Neural progenitor cell (in vitro differentiated cells): ENCODE data around the gene FLT3LG. TPM values are rescaled to one million over a fixed set of nuclear protein-coding genes. Genes with fewer than 3 reads are reported as not detected.

ENCODE experiments used
- DNase-seq: peaks from one replicate; pipeline ENCODE4 v3.0.0-alpha.2; 2016; ENCODE audit warnings: low spot score
- H2AFZ ChIP-seq: fragments of 200-600 bp; sonication (generic); replicated peaks from 2 replicates; pipeline ENCODE4 v1.6.1; 2016; ENCODE audit warnings: antibody characterized with exemption
- H3F3A ChIP-seq: fragments of 200-600 bp; sonication (generic); 2 replicates; pipeline ENCODE4 v1.6.1; 2016; ENCODE audit warnings: antibody characterized with exemption, low read depth
- H3K27ac ChIP-seq: fragments of 200-600 bp; sonication (generic); 2 replicates; pipeline ENCODE4 v1.5.1; 2016; ENCODE audit warnings: mild to moderate bottlenecking
- H3K27me3 ChIP-seq: fragments of 200-600 bp; sonication (generic); 2 replicates; pipeline ENCODE4 v1.6.1; 2016; ENCODE audit warnings: mild to moderate bottlenecking, moderate library complexity
- H3K36me3 ChIP-seq: fragments of 200-600 bp; sonication (generic); 2 replicates; pipeline ENCODE4 v1.5.1; 2016
- H3K4me1 ChIP-seq: fragments of 200-600 bp; sonication (generic); 2 replicates; pipeline ENCODE4 v1.6.1; 2016; ENCODE audit warnings: mixed run types
- H3K4me2 ChIP-seq: fragments of 200-600 bp; sonication (generic); 2 replicates; pipeline ENCODE4 v1.6.1; 2016
- H3K4me3 ChIP-seq: fragments of 200-600 bp; sonication (generic); 2 replicates; pipeline ENCODE4 v1.5.1; 2016
- H3K79me2 ChIP-seq: fragments of 200-600 bp; sonication (generic); 2 replicates; pipeline ENCODE4 v1.6.1; 2016; ENCODE audit warnings: low read depth
- H3K9ac ChIP-seq: fragments of 200-600 bp; sonication (generic); 2 replicates; pipeline ENCODE4 v1.6.1; 2016
- H3K9me3 ChIP-seq: fragments of 200-600 bp; sonication (generic); 2 replicates; pipeline ENCODE4 v1.5.1; 2016; ENCODE audit warnings: low read depth
- H4K20me1 ChIP-seq: fragments of 200-600 bp; sonication (generic); 2 replicates; pipeline ENCODE4 v1.6.1; 2016; ENCODE audit warnings: low read depth
- H3K27ac Mint-ChIP-seq: 3 replicates; pipeline ENCODE4 v1.8.0; 2021; ENCODE audit warnings: mixed read lengths
- H3K27me3 Mint-ChIP-seq: 2 replicates; pipeline ENCODE4 v1.8.0; 2022; ENCODE audit warnings: low read depth, mild to moderate bottlenecking, inconsistent platforms, moderate library complexity, mixed read lengths; ENCODE audit not compliant: insufficient read depth
- H3K36me3 Mint-ChIP-seq: 3 replicates; pipeline ENCODE4 v1.8.0; 2021; ENCODE audit warnings: mixed read lengths
- H3K4me1 Mint-ChIP-seq: 3 replicates; pipeline ENCODE4 v1.8.0; 2021; ENCODE audit warnings: mixed read lengths
- H3K4me3 Mint-ChIP-seq: 3 replicates; pipeline ENCODE4 v1.8.0; 2021; ENCODE audit warnings: mild to moderate bottlenecking, moderate library complexity, mixed read lengths
- H3K9me3 Mint-ChIP-seq: 3 replicates; pipeline ENCODE4 v1.8.0; 2020; ENCODE audit warnings: mixed read lengths
- CTCF ChIP-seq: fragments of 200-600 bp; sonication (generic); IDR thresholded peaks from 2 replicates; pipeline ENCODE4 v1.5.1; 2017; ENCODE audit warnings: antibody characterized with exemption, mild to moderate bottlenecking
- EZH2 ChIP-seq: fragments of 200-600 bp; sonication (generic); IDR thresholded peaks from 2 replicates; pipeline ENCODE4 v1.6.1; 2017; ENCODE audit warnings: antibody characterized with exemption, mild to moderate bottlenecking, moderate library complexity
- EZH2phosphoT487 ChIP-seq: fragments of 200-600 bp; sonication (generic); IDR thresholded peaks from 2 replicates; pipeline ENCODE4 v1.6.1; 2017; ENCODE audit warnings: antibody characterized with exemption
- total RNA-seq: library from RNA; depleted of rRNA; stranded (reverse); fragments of >200 nt; gene quantifications from 2 replicates; pipeline ENCODE4 v1.2.3, GENCODE V29; 2015; ENCODE audit warnings: low replicate concordance

Gene FLT3LG
- total RNA-seq, 1 donor from 2014 or later: 0.24 TPM

- no peak for TF ChIP-seq EZH2
- no peak for TF ChIP-seq EZH2phosphoT487
- no peak for TF ChIP-seq CTCF
- Histone ChIP-seq H3K9ac (peak overlapping the region; percentile 97), H4K20me1 (peaks cover 46% of the 10 kb centered on the region), H3F3A (peaks cover 90% of the 10 kb centered on the region), H3K79me2 (peaks cover 29% of the 10 kb centered on the region), H3K27me3 (no peaks in the 10 kb centered on the region), H3K4me1 (peaks cover 16% of the 10 kb centered on the region), H3K36me3 (peaks cover 13% of the 10 kb centered on the region), H3K27ac (peak overlapping the region; percentile 86), H3K4me3 (peak overlapping the region; percentile 98), H3K9me3 (no peaks in the 10 kb centered on the region), H3K4me2 (peak overlapping the region; percentile 95), H2AFZ (peak overlapping the region; percentile 46)
- H3K4me3 Mint-ChIP-seq: peak overlapping the region; percentile 96
- H3K9me3 Mint-ChIP-seq: no peaks in the 10 kb centered on the region
- no peak for DNase-seq
- peaks cover 11% of the 10 kb centered on the region for H3K27me3 Mint-ChIP-seq
- peaks cover 31% of the 10 kb centered on the region for H3K4me1 Mint-ChIP-seq
- peaks cover 27% of the 10 kb centered on the region for H3K36me3 Mint-ChIP-seq
- H3K27ac Mint-ChIP-seq: peak overlapping the region; percentile 95
Observed at GRCh38 chr19:49496574-49497008, 22.6 kb downstream of the FLT3LG start.

- no peaks in the 10 kb centered on the region for H3K9me3 ChIP-seq
- H3K4me3 Mint-ChIP-seq: peak overlapping the region; percentile 96
- H3K9ac ChIP-seq: peak overlapping the region; percentile 97
- TF ChIP-seq EZH2phosphoT487: no peak
- no peak for TF ChIP-seq CTCF
- no peak for TF ChIP-seq EZH2
- H3K27ac Mint-ChIP-seq: peak overlapping the region; percentile 95
- H3K36me3 ChIP-seq: peaks cover 13% of the 10 kb centered on the region
- no peak overlapping the region for H2AFZ ChIP-seq
- peaks cover 42% of the 10 kb centered on the region for H4K20me1 ChIP-seq
- H3K27ac ChIP-seq: no peak overlapping the region
- peaks cover 21% of the 10 kb centered on the region for H3K36me3 Mint-ChIP-seq
- H3K4me1 Mint-ChIP-seq: peaks cover 33% of the 10 kb centered on the region
- peak overlapping the region; percentile 98 for H3K4me3 ChIP-seq
- peak overlapping the region; percentile 95 for H3K4me2 ChIP-seq
- peaks cover 16% of the 10 kb centered on the region for H3K4me1 ChIP-seq
- peaks cover 11% of the 10 kb centered on the region for H3K27me3 Mint-ChIP-seq
- H3K79me2 ChIP-seq: peaks cover 29% of the 10 kb centered on the region
- DNase-seq: peak; percentile 69
- H3K9me3 Mint-ChIP-seq: no peaks in the 10 kb centered on the region
- H3K27me3 ChIP-seq: no peaks in the 10 kb centered on the region
- H3F3A ChIP-seq: peaks cover 90% of the 10 kb centered on the region
Observed at GRCh38 chr19:49497047-49497788, 23.2 kb downstream of the FLT3LG start.

- Mint-ChIP-seq H3K27me3 (peaks cover 9% of the 10 kb centered on the region), H3K4me3 (peak overlapping the region; percentile 96), H3K9me3 (no peaks in the 10 kb centered on the region), H3K36me3 (peaks cover 17% of the 10 kb centered on the region), H3K4me1 (peaks cover 34% of the 10 kb centered on the region), H3K27ac (no peak overlapping the region)
- H3F3A ChIP-seq: peaks cover 89% of the 10 kb centered on the region
- peak overlapping the region; percentile 98 for H3K4me3 ChIP-seq
- peaks cover 42% of the 10 kb centered on the region for H4K20me1 ChIP-seq
- TF ChIP-seq CTCF (no peak), EZH2phosphoT487 (no peak), EZH2 (no peak)
- no peak for DNase-seq
- H2AFZ ChIP-seq: no peak overlapping the region
- peak overlapping the region; percentile 95 for H3K4me2 ChIP-seq
- H3K9me3 ChIP-seq: no peaks in the 10 kb centered on the region
- peaks cover 29% of the 10 kb centered on the region for H3K79me2 ChIP-seq
- H3K4me1 ChIP-seq: peaks cover 16% of the 10 kb centered on the region
- H3K27me3 ChIP-seq: no peaks in the 10 kb centered on the region
- peaks cover 13% of the 10 kb centered on the region for H3K36me3 ChIP-seq
- H3K9ac ChIP-seq: no peak overlapping the region
- H3K27ac ChIP-seq: no peak overlapping the region
Observed at GRCh38 chr19:49497789-49498103, 23.7 kb downstream of the FLT3LG start.
